SK-N-SH treated with all-trans-retinoic acid at 6 μM for 48 hours (cell line): ENCODE results near the gene PIGA.

Experiments
- ARNTL ChIP-seq: fragments of 450-650 bp; formaldehyde crosslinking; IDR thresholded peaks from 2 replicates; pipeline ENCODE4 v1.5.0; 2020; ENCODE audit warnings: low read depth, mild to moderate bottlenecking, moderate library complexity, borderline replicate concordance
- GLIS3 ChIP-seq: fragments of 250-450 bp; sonication (Bioruptor Pico); IDR thresholded peaks from 2 replicates; pipeline ENCODE4 v1.5.0; 2020; ENCODE audit warnings: mild to moderate bottlenecking, moderate library complexity
- OSR1 ChIP-seq: fragments of 250-450 bp; sonication (Bioruptor Pico); IDR thresholded peaks from 2 replicates; pipeline ENCODE4 v1.8.0; 2022; ENCODE audit warnings: moderate library complexity, mild to moderate bottlenecking, inconsistent platforms
- PPARA ChIP-seq: fragments of 250-450 bp; sonication (Bioruptor Pico); IDR thresholded peaks from 2 replicates; pipeline ENCODE4 v1.5.0; 2020; ENCODE audit warnings: mild to moderate bottlenecking, borderline replicate concordance
- TCF4 ChIP-seq: fragments of 250-450 bp; sonication (Bioruptor Pico); IDR thresholded peaks from 2 replicates; pipeline ENCODE4 v1.8.0; 2021; ENCODE audit warnings: mild to moderate bottlenecking, moderate library complexity, borderline replicate concordance
- ZC3H10 ChIP-seq: fragments of 250-450 bp; sonication (Bioruptor Pico); IDR thresholded peaks from 2 replicates; pipeline ENCODE4 v1.5.1; 2021; ENCODE audit warnings: mild to moderate bottlenecking, moderate library complexity
- ZFP3 ChIP-seq: fragments of 250-450 bp; sonication (Bioruptor Pico); IDR thresholded peaks from 2 replicates; pipeline ENCODE4 v1.5.0; 2020; ENCODE audit warnings: mild to moderate bottlenecking, moderate library complexity
- ZFP30 ChIP-seq: fragments of 450-650 bp; formaldehyde crosslinking; IDR thresholded peaks from 2 replicates; pipeline ENCODE4 v1.5.0; 2022; ENCODE audit warnings: mild to moderate bottlenecking, moderate library complexity
- ZNF70 ChIP-seq: fragments of 450-650 bp; formaldehyde crosslinking; IDR thresholded peaks from 2 replicates; pipeline ENCODE4 v1.5.0; 2020; ENCODE audit warnings: mild to moderate bottlenecking, moderate library complexity
- ZNF8 ChIP-seq: fragments of 450-650 bp; formaldehyde crosslinking; IDR thresholded peaks from 2 replicates; pipeline ENCODE4 v1.5.0; 2020; ENCODE audit warnings: mild to moderate bottlenecking, moderate library complexity
- TF ChIP-seq, protein P1 (sequence below): fragments of 250-450 bp; sonication (Bioruptor Pico); IDR thresholded peaks from 2 replicates; pipeline ENCODE4 v1.8.0; 2020; ENCODE audit warnings: mild to moderate bottlenecking, moderate library complexity, borderline replicate concordance
- TF ChIP-seq, protein P2 (sequence below): fragments of 250-450 bp; sonication (Bioruptor Pico); IDR thresholded peaks from 2 replicates; pipeline ENCODE4 v1.5.1; 2020; ENCODE audit warnings: low read depth, mild to moderate bottlenecking, moderate library complexity
- TF ChIP-seq, protein P3 (sequence below): fragments of 250-450 bp; sonication (Bioruptor Pico); IDR thresholded peaks from 2 replicates; pipeline ENCODE4 v1.5.0; 2020; ENCODE audit warnings: mild to moderate bottlenecking, moderate library complexity

DNA sequence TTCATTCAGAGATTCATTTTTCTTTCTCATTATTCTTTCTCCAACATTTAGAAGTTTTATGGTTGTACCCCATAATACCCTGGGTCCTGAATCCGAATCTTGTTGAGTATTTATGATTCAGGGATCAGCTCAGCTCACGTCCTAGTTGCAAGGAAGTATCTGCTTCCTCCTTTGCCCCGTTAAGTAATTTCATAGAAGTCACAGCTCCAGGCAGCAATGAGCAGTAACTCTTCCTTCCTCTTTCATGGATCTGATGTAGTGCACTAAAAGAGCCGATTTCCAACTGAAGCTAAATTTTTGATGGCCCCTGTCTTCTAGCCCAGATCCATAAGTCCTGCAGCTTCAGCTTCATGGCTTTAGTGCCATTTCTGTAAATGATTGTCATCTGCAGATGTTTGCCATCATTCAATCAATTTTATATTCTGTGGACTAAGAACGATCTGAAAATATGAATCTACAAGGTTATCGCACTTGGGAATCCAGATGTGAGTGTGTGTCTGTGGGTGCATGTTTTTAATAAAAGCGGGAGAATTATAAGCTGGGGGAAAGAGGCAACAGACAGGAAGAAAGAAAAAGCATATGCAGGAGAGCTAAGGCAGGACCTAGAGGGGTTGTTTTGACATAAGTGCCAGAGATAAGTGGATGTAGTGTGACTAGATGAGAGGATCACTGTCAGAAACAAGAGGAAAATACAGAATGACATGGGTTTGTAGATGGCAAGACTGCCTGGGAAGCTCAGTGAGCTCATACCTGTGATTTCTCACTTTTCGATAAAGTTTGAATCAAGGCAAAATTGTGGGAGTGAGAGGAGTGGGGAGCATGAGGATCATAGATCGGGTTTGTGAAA lies 31.4 kb upstream of the PIGA start:
- TF ChIP-seq ARNTL (no peak), GLIS3 (CRISPR knock-in tag) (no peak), ZFP3 (CRISPR knock-in tag) (no peak), OSR1 (CRISPR knock-in tag) (no peak), ZNF70 (CRISPR knock-in tag) (no peak), ZFP30 (CRISPR knock-in tag) (no peak), TCF4 (CRISPR knock-in tag) (no peak), PPARA (no peak), ZNF8 (CRISPR knock-in tag) (no peak), ZC3H10 (no peak)
- TF ChIP-seq, protein P1, sequence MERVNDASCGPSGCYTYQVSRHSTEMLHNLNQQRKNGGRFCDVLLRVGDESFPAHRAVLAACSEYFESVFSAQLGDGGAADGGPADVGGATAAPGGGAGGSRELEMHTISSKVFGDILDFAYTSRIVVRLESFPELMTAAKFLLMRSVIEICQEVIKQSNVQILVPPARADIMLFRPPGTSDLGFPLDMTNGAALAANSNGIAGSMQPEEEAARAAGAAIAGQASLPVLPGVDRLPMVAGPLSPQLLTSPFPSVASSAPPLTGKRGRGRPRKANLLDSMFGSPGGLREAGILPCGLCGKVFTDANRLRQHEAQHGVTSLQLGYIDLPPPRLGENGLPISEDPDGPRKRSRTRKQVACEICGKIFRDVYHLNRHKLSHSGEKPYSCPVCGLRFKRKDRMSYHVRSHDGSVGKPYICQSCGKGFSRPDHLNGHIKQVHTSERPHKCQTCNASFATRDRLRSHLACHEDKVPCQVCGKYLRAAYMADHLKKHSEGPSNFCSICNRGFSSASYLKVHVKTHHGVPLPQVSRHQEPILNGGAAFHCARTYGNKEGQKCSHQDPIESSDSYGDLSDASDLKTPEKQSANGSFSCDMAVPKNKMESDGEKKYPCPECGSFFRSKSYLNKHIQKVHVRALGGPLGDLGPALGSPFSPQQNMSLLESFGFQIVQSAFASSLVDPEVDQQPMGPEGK (CRISPR knock-in tag): no peak
- TF ChIP-seq, protein P2, sequence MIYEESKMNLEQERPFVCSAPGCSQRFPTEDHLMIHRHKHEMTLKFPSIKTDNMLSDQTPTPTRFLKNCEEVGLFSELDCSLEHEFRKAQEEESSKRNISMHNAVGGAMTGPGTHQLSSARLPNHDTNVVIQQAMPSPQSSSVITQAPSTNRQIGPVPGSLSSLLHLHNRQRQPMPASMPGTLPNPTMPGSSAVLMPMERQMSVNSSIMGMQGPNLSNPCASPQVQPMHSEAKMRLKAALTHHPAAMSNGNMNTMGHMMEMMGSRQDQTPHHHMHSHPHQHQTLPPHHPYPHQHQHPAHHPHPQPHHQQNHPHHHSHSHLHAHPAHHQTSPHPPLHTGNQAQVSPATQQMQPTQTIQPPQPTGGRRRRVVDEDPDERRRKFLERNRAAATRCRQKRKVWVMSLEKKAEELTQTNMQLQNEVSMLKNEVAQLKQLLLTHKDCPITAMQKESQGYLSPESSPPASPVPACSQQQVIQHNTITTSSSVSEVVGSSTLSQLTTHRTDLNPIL (CRISPR knock-in tag): no peak
- TF ChIP-seq, protein P3, sequence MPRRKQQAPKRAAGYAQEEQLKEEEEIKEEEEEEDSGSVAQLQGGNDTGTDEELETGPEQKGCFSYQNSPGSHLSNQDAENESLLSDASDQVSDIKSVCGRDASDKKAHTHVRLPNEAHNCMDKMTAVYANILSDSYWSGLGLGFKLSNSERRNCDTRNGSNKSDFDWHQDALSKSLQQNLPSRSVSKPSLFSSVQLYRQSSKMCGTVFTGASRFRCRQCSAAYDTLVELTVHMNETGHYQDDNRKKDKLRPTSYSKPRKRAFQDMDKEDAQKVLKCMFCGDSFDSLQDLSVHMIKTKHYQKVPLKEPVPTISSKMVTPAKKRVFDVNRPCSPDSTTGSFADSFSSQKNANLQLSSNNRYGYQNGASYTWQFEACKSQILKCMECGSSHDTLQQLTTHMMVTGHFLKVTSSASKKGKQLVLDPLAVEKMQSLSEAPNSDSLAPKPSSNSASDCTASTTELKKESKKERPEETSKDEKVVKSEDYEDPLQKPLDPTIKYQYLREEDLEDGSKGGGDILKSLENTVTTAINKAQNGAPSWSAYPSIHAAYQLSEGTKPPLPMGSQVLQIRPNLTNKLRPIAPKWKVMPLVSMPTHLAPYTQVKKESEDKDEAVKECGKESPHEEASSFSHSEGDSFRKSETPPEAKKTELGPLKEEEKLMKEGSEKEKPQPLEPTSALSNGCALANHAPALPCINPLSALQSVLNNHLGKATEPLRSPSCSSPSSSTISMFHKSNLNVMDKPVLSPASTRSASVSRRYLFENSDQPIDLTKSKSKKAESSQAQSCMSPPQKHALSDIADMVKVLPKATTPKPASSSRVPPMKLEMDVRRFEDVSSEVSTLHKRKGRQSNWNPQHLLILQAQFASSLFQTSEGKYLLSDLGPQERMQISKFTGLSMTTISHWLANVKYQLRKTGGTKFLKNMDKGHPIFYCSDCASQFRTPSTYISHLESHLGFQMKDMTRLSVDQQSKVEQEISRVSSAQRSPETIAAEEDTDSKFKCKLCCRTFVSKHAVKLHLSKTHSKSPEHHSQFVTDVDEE (CRISPR knock-in tag): no peak
